ENCODE measurements around the gene TOM1.
"Not testable (repeated sequence)": the region's sequence is repeated elsewhere in the genome, so short reads cannot be mapped to it uniquely, and the experiment has no call there.

The TOM1 gene

DNA sequence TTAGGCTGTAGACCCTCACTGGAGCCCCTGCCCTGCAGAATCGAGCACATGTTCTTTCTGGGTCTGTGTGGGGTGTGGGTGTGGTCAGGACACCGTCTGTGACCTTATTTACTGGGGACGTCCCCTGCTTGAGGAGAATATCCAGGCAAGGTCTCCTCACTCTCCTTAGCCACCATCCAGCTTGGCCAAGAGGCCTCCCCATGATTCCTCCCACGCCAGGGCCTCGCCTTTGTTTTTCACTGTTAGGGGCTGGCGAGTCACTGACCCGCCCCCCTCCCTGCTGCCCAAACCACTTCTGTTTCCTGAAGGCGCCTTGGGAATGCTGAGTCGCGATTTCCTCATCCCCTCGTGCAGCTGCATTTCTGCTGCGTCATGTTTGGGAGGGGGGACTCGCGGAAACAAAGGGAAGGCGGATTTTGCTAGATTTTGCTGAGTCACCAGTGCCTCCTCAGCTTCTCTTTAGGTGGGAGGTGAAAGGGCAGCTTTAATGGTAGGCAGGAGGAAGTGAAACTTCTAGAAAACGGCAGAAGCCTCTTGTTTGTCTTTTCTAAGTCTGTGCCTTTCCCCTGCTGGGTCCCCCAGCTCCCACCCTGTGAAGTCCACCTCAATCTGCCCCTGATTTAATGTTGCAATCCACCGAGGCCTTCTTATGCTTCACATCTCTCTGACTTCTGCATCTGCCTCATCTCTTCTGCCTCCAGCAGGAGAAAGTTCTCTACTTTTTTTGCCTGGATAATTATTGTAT lies 77.2 kb downstream of the TOM1 start:
- DNase-seq, result peak in 1 of 2 experiments; percentile 58

DNA sequence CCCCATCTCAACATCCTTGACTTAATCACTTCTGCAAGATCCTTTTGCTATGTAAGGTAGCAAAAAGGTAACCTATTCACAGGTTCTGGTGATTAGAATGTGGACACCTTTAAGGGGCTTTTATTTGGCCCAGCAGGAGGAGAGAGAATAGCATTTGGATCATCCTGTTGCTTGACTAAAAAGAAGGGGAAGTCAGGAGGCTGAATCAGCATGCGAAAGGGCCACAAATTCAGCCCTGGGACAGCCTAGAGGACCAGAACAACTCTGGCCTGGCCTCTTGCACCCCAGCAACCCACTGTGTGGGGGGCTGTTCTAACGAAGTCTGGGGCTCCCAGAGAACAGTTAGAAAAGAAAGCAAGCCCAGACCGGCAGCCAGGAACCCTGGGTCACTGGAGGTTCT lies 78.0 kb downstream of the TOM1 start:
- DNase-seq, result no peak

DNA sequence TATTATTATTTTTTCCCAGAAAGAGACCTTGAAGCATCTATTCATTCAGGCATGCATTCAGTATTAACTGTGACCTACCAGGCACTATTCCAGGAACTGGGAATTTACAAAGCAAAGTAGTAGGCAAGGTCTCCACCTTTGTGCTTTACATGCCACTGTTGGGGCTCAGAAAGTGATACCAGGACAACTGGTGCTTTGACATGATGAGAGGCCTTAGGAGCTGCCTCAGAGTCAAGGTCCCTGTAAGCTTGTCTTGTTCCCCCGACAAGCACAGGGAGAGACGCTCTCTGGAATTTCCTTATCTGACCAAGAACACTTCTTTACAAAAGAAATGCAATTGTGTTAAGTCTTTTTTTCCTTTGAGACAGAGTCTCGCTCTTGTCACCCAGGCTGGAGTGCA lies 78.9 kb downstream of the TOM1 start:
- no peak for DNase-seq

DNA sequence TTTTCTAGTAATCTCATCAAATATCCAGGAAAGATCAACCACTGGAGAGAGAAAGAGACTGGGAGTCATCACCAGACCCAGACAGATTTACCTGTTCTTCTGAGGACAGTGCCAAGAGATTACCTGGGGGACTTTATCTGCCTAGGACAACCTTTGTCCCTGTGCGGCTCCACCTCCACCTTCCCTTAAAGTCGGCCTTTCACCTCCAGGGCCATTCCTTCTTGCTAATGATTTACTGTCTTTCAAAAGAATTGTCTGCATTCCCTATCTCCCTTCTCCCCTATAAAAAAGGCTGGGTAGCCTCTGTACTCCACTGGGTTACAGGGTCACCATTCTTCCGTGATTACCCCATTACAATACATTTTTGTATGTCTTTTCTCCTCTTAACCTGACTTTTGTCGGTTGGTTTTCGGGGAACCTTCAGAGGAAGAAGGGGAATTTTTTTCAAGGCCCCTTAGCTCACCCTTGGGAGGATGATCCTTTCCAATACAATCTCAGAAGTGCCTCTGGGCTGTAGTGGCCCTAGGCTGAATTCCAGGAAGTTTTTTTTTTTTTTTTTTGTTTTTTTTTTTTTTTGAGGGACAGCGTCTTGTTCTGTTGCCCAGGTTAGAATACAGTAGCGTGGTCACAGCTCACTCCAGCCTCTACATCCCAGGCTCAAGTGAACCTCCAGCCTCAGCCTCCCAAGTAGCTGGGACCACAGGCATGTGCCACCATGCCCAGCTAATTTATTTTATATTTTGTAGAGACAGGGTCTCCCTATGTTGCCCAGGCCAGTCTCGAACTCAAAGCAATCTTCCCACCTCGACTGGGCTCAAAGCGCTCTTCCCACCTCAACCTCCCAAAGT lies 79.7 kb downstream of the TOM1 start:
- DNase-seq, result no peak

DNA sequence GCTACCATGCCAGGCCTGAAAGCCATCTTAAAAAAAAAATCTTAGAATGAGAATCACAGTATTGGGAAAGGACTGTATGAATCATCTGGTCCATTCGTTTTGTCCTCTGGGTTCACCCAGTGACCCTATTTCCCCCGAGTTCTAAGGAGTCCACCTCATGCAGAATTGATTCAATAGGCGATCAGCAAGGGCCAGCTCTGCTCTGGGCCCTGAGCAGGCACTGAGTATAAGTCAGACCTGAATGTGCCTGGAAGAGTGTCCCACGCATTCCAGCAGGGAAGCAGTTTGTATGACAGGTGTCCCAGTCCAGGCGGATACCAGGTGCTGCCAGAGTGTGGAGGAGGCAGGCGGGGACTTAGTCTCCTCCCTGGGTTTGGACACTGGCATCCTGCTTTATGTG lies 80.3 kb downstream of the TOM1 start:
- DNase-seq, result no peak

DNA sequence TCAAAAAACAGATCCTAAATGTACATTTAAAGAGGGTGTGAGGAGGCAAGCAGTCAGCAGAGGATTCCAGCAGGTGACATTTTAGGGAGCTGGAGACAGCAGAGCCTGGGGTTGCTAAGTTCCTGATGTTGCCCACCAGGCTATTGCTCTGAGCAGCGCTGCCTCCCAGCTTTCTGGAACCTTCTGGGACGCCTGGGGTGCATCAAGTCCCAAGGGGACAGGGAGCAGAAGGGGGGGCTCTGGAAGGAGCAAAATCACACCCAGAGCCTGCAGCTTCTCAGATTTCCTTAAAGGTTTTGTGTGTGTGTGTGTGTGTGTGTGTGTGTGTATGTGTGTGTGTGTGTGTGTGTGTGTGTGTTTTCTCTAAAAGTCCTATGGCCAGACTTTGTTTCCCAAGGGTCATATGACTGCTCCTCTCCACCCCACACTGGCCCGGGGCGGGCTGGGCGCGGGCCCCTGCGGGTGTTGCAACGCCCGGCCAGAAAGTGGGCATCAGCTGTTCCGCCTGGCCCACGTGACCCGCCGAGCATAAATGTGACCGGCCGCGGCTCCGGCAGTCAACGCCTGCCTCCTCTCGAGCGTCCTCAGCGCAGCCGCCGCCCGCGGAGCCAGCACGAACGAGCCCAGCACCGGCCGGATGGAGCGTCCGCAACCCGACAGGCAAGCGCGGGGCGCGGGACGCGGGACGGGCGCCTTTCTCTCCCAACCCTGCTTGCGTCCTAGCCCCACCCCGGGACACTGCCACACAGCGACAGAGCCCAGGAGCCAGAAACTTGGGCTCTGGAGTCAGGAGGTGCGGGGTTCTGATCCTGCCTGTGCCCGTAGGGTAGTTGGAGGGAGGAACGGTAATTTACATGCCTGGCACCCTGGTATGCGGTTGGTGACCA lies 81.1 kb downstream of the TOM1 start, which contains the start of gene HMOX1:
HMOX1 (plus strand) TSS at position 560 of the 887 bp plus-strand sequence; CDS start at position 638, 78 bp downstream.
- peak in 1 of 2 experiments; percentile 40 for DNase-seq

DNA sequence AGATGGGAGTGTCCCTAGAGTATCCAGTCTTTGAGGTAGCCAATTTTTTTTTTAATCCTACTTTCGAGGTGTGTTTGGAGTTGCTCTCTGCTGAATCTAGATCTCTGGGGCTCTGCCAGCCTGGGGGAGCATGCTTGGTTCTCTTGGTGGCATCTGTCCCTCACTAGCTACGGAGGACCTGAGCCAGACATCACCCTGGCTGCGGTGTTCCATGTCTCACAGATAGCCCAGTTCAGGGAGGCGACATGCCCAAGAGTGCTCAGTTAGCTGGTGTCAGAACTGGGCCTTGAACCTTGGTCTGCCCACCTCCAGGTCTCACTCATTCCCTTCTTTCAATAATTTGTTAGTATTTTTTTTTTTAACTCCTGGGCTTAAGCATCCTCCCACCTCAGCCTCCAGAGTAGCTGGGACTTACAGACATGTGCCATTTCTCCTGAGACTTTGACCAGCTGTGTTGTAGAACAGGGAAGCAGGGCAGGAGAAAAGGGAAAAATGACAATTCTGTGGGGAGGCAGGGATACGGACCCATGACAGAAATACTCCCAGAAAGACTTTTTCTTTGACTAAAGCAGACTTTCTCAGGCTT lies 81.8 kb downstream of the TOM1 start:
- no peak for DNase-seq

GRCh38 chr22:35383679-35384071 lies 84.0 kb downstream of the TOM1 start:
- no peak for DNase-seq

DNA sequence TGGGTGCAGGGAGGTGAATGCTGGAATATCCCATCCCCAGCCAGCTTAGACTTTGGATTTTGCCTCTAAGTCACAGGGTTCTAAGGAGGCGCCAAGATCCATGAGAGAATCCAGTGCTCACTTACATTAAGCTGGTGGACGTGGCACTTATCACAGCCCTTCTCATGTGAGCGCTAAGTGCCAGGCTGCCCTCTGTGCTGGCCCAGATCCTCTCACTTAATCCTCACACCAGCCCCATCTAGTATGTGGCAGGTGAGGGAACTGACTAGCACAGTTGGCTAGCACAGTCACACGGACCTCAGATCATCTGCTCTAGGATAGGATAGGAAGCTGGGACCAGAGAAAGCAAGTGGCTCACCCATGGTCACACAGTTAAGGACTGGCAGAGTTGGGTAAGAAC lies 84.8 kb downstream of the TOM1 start:
- no peak for DNase-seq

DNA sequence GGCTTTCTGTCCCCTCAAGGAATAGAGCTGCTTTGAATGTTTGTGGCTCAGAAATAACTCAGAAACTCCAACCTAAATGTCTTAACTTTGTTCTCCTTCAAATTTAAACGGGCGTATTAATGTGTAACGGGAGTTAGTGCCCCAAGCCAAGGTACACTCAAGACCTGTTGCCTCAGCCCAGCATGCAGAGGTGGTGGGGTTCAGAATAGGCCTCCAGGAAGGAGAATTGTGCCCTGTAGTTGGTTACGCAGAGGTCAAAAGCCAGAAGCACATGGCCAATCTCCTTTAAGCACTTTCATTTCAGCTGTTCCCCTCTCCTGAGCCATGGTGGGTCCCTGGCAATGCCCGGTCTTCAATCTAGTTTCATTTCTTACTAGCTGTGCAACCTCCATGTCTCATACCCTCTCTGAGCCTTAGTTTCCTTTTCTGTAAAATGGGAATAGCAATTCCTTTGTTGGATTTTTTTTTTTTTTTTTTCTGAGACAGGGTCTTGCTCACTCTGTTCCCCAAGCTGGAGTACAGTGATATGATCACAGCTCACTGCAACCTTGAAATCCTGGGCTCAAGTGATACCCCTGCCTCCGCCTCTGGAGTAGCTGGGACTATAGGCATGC lies 85.4 kb downstream of the TOM1 start:
- DNase-seq, result no peak

DNA sequence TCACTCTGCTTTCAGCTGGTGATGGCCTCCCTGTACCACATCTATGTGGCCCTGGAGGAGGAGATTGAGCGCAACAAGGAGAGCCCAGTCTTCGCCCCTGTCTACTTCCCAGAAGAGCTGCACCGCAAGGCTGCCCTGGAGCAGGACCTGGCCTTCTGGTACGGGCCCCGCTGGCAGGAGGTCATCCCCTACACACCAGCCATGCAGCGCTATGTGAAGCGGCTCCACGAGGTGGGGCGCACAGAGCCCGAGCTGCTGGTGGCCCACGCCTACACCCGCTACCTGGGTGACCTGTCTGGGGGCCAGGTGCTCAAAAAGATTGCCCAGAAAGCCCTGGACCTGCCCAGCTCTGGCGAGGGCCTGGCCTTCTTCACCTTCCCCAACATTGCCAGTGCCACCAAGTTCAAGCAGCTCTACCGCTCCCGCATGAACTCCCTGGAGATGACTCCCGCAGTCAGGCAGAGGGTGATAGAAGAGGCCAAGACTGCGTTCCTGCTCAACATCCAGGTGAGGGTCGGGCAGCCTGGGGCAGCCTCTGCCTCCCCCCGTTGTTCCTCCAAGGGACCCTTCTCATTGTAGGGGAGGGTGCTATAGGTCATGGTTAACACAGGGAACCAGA lies 87.1 kb downstream of the TOM1 start:
- no peak for DNase-seq

- no peak for DNase-seq
Measured at GRCh38 chr22:35390933-35391332, 91.2 kb downstream of the TOM1 start.

GRCh38 chr22:35392357-35392756 lies 92.7 kb downstream of the TOM1 start:
- no peak for DNase-seq

DNA sequence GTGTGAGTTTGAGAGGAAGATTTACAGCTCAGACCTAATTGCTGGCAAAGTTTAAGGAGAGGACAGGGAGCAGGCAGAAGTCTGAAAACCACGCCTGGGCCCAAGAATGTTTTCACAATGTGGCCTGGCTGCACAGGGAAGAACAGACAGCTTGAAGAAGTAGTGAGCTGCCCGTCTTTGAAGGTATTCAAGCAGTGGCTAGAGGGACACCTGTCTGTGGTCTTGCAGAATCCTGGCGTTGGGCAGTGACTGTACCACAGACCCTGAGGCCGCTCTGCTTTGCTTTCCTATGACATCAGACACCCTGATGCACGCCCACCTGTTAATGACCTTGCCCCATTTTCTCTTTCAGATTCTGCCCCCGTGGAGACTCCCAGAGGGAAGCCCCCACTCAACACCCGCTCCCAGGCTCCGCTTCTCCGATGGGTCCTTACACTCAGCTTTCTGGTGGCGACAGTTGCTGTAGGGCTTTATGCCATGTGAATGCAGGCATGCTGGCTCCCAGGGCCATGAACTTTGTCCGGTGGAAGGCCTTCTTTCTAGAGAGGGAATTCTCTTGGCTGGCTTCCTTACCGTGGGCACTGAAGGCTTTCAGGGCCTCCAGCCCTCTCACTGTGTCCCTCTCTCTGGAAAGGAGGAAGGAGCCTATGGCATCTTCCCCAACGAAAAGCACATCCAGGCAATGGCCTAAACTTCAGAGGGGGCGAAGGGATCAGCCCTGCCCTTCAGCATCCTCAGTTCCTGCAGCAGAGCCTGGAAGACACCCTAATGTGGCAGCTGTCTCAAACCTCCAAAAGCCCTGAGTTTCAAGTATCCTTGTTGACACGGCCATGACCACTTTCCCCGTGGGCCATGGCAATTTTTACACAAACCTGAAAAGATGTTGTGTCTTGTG lies 93.7 kb downstream of the TOM1 start:
- DNase-seq, result no peak

DNA sequence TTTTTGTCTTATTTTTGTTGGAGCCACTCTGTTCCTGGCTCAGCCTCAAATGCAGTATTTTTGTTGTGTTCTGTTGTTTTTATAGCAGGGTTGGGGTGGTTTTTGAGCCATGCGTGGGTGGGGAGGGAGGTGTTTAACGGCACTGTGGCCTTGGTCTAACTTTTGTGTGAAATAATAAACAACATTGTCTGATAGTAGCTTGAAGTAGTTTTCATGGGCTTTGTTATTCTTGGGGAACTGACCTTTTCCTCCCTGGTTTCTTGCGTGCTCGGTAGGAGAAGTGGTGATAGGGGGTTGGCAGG lies 94.3 kb downstream of the TOM1 start:
- no peak for DNase-seq

DNA sequence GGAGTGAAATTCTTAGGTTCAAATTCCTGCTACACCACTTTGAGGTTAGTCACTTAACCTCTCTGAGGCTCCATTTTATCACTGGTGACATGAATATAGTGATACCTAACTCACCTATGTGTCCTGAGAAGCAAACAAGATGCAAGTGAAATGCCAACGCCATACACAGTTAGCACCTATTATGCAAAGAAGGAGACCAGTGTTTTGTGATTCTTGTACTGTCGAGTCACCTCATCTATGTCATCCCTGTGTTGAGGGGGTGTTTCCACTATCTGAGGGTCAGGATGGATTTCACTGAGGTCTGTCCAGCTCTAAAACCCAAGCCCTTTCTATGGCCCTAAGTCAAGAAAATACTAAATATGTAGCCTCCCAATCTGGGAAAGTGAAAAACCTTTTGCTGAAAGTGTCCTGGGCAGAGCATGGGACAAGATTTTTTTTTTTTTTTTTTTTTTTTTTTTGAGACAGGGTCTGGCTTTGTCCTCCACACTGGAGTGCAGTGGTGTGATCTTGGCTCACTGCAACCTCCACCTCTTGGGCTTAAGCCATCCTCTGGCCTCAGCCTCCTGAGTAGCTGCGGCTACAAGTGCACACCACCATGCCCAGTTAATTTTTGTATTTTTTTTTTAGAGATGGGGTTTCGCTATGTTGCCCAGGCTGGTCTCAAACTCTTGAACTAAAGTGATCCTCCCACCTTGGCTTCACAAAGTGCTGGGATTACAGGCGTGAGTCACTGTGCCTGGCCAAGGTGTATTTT lies 95.3 kb downstream of the TOM1 start:
- DNase-seq, result no peak

GRCh38 chr22:35396622-35397021 lies 96.9 kb downstream of the TOM1 start:
- DNase-seq, result not testable (repeated sequence)

- DNase-seq, result no peak
Measured at GRCh38 chr22:35397095-35397904, 97.6 kb downstream of the TOM1 start.

Measured in stimulated activated CD4-positive, alpha-beta T cell treated with anti-CD3 and anti-CD28 coated beads, Interleukin-4, amount 100 ng/mL, for 4 hours (primary cell).